Osteocyte (in vitro differentiated cells): Measurements from ENCODE around the gene HNRNPR. TPM values are rescaled to one million over a fixed set of nuclear protein-coding genes. Genes with fewer than 3 reads are reported as not detected.

Experiments used
- DNase-seq: peaks from one replicate; pipeline ENCODE4 v3.0.0; 2021; ENCODE audit warnings: mixed read lengths; ENCODE audit not compliant: unreplicated experiment; ENCODE audit errors: extremely low spot score
- H3K27ac Mint-ChIP-seq: one replicate; pipeline ENCODE4 v1.8.0; 2021; ENCODE audit warnings: mild to moderate bottlenecking, mixed read lengths; ENCODE audit not compliant: unreplicated experiment
- H3K27me3 Mint-ChIP-seq: one replicate; pipeline ENCODE4 v1.8.0; 2021; ENCODE audit warnings: mixed read lengths; ENCODE audit not compliant: unreplicated experiment
- H3K36me3 Mint-ChIP-seq: one replicate; pipeline ENCODE4 v1.8.0; 2021; ENCODE audit warnings: mixed read lengths; ENCODE audit not compliant: unreplicated experiment
- H3K4me1 Mint-ChIP-seq: one replicate; pipeline ENCODE4 v1.8.0; 2021; ENCODE audit warnings: mixed read lengths; ENCODE audit not compliant: unreplicated experiment
- H3K4me3 Mint-ChIP-seq: one replicate; pipeline ENCODE4 v1.8.0; 2021; ENCODE audit warnings: mild to moderate bottlenecking, moderate library complexity, mixed read lengths; ENCODE audit not compliant: unreplicated experiment
- H3K9me3 Mint-ChIP-seq: one replicate; pipeline ENCODE4 v1.8.0; 2021; ENCODE audit warnings: mixed read lengths; ENCODE audit not compliant: unreplicated experiment
- CTCF ChIP-seq: fragments of 200-600 bp; sonication (generic); IDR thresholded peaks from 2 replicates; pipeline ENCODE4 v1.5.0; 2021; ENCODE audit warnings: antibody characterized with exemption, mild to moderate bottlenecking, moderate library complexity
- total RNA-seq: library from RNA; stranded (reverse); gene quantifications from 2 replicates; pipeline ENCODE4 v1.2.1, GENCODE V29; 2021

HNRNPR gene
- total RNA-seq, 1 donor from 2014 or later: 140 TPM

GRCh38 chr1:23366146-23366545 is 22.1 kb upstream of the HNRNPR start:
- Mint-ChIP-seq H3K4me1 (peaks cover 30% of the 10 kb centered on the region), H3K36me3 (peaks cover 57% of the 10 kb centered on the region), H3K4me3 (no peak overlapping the region), H3K27ac (no peak overlapping the region), H3K9me3 (peaks cover 22% of the 10 kb centered on the region), H3K27me3 (no peaks in the 10 kb centered on the region)
- TF ChIP-seq CTCF: no peak
- DNase-seq: no peak

GRCh38 chr1:23362218-23362713 is 18.2 kb upstream of the HNRNPR start:
- H3K4me1 Mint-ChIP-seq: peaks cover 12% of the 10 kb centered on the region
- TF ChIP-seq CTCF: no peak
- H3K9me3 Mint-ChIP-seq: peaks cover 47% of the 10 kb centered on the region
- H3K27me3 Mint-ChIP-seq: no peaks in the 10 kb centered on the region
- DNase-seq: no peak
- H3K36me3 Mint-ChIP-seq: peaks cover 84% of the 10 kb centered on the region
- no peak overlapping the region for H3K27ac Mint-ChIP-seq
- no peak overlapping the region for H3K4me3 Mint-ChIP-seq

GRCh38 chr1:23358310-23358875 is 14.3 kb upstream of the HNRNPR start:
- H3K27me3 Mint-ChIP-seq: no peaks in the 10 kb centered on the region
- DNase-seq: no peak
- peaks cover 58% of the 10 kb centered on the region for H3K36me3 Mint-ChIP-seq
- H3K4me1 Mint-ChIP-seq: peaks cover 3% of the 10 kb centered on the region
- no peak overlapping the region for H3K27ac Mint-ChIP-seq
- peaks cover 38% of the 10 kb centered on the region for H3K9me3 Mint-ChIP-seq
- TF ChIP-seq CTCF: no peak
- no peak overlapping the region for H3K4me3 Mint-ChIP-seq

GRCh38 chr1:23357138-23357908 is 13.2 kb upstream of the HNRNPR start:
- no peak for DNase-seq
- Mint-ChIP-seq H3K4me3 (no peak overlapping the region), H3K36me3 (peaks cover 47% of the 10 kb centered on the region), H3K9me3 (peaks cover 30% of the 10 kb centered on the region), H3K27ac (no peak overlapping the region), H3K27me3 (no peaks in the 10 kb centered on the region), H3K4me1 (peaks cover 3% of the 10 kb centered on the region)
- TF ChIP-seq CTCF: no peak

- no peak for TF ChIP-seq CTCF
- peaks cover 40% of the 10 kb centered on the region for H3K36me3 Mint-ChIP-seq
- H3K27ac Mint-ChIP-seq: no peak overlapping the region
- H3K9me3 Mint-ChIP-seq: peaks cover 26% of the 10 kb centered on the region
- no peak overlapping the region for H3K4me3 Mint-ChIP-seq
- H3K27me3 Mint-ChIP-seq: no peaks in the 10 kb centered on the region
- no peak for DNase-seq
- peaks cover 3% of the 10 kb centered on the region for H3K4me1 Mint-ChIP-seq
Observed at GRCh38 chr1:23356471-23357137, 12.5 kb upstream of the HNRNPR start.
